GM12872 (cell line): ENCODE measurements around the gene PPP2R5C.

ENCODE experiments used
- CTCF ChIP-seq: IDR thresholded peaks from 3 replicates; pipeline ENCODE4 v1.5.1; 2011; ENCODE audit warnings: low read depth, mild to moderate bottlenecking, low read length, moderate library complexity; ENCODE audit not compliant: insufficient read depth

PPP2R5C gene

GRCh38 chr14:101739446-101740141, 21.9 kb upstream of the PPP2R5C start:
- no peak for TF ChIP-seq CTCF

- TF ChIP-seq CTCF, result no peak
Measured at GRCh38 chr14:101740981-101741380, 20.5 kb upstream of the PPP2R5C start.

GRCh38 chr14:101743701-101744100, 17.8 kb upstream of the PPP2R5C start:
- TF ChIP-seq CTCF, result no peak

- TF ChIP-seq CTCF, result no peak
Measured at GRCh38 chr14:101754893-101755292, 6.6 kb upstream of the PPP2R5C start.

GRCh38 chr14:101755591-101756324, 5.8 kb upstream of the PPP2R5C start:
- no peak for TF ChIP-seq CTCF

DNA sequence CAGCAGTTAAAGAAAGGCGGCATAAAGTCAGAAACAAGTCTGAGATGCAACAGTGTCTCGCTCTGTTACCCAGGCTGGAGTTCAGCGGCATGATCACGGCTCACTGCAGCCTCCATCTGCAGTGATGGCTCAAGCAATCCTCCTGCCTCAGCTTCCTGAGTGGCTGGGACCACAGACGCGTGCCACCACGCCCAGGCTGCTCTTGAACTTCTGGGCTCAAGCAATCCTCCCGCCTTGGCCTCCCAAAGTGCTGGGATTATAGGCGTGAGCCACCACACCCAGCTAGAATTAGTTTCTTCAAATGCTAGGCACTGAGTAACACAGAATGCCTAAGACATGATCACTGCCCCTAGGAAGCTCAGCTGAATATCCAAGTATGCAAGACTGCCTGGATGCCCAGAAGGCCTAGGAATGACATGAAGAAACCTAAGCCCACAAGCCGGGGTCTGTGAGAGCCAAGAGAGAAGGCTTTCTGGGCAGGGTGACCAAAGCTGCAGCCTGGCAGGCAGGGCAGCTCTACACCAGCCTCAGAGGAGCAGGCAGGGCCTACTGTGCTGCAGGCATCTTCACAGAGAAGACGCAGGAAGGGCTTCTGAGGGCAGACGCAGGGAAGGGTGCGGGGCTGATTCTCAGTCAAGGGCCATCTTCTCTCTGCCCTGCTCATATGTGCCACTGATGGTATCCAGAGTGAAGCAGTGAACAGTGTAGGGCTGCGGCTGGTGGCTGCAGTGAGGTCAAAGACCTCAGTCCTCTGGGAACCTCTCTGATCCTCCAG, 4.3 kb upstream of the PPP2R5C start:
- no peak for TF ChIP-seq CTCF

DNA sequence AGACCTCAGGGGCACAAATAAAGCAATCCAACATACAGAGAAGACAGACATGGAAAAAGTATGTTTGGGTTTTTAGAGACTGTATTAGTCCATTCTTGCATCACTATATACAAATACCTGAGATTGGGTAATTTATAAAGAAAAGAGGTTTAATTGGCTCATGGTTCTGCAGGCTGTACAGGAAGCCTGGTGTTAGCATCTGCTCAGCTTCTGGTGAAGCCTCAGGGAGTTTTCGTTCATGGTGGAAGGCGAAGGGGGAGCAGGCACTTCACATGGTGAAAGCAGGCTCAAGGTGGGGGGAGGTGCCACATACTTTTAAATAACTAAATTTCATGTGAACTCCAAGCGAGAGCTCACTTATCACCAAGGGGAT, 3.7 kb upstream of the PPP2R5C start:
- no peak for TF ChIP-seq CTCF
